ENCODE results near the gene PPM1L.
A peak's percentile ranks its signal among the peaks of the same experiment; 100 is the strongest.
"Not testable (repeated sequence)": the region's sequence is repeated elsewhere in the genome, so short reads cannot be mapped to it uniquely, and the experiment has no call there.

PPM1L gene

GRCh38 chr3:160992712-160993111 is 236.7 kb downstream of the PPM1L start:
- no peak for DNase-seq

GRCh38 chr3:160996811-160997210 is 240.8 kb downstream of the PPM1L start:
- no peak for DNase-seq

GRCh38 chr3:160998581-160998980 is 242.6 kb downstream of the PPM1L start:
- DNase-seq, result no peak

GRCh38 chr3:160999274-160999673 is 243.2 kb downstream of the PPM1L start:
- no peak for DNase-seq

- DNase-seq, result no peak
Observed at GRCh38 chr3:161008086-161008485, 252.1 kb downstream of the PPM1L start.

- DNase-seq, result not testable (repeated sequence)
Observed at GRCh38 chr3:161010151-161010550, 254.1 kb downstream of the PPM1L start.

- DNase-seq, result no peak
Observed at GRCh38 chr3:161014843-161015749, 259.1 kb downstream of the PPM1L start.

GRCh38 chr3:161016417-161017313 is 260.6 kb downstream of the PPM1L start:
- DNase-seq, result no peak

GRCh38 chr3:161017971-161018370 is 261.9 kb downstream of the PPM1L start:
- no peak for DNase-seq

- no peak for DNase-seq
Observed at GRCh38 chr3:161020256-161020655, 264.2 kb downstream of the PPM1L start.

- no peak for DNase-seq
Observed at GRCh38 chr3:161025911-161026310, 269.9 kb downstream of the PPM1L start.

- no peak for DNase-seq
Observed at GRCh38 chr3:161026612-161027510, 270.8 kb downstream of the PPM1L start.

- DNase-seq, result no peak
Observed at GRCh38 chr3:161028555-161029153, 272.6 kb downstream of the PPM1L start.

GRCh38 chr3:161031134-161031533 is 275.1 kb downstream of the PPM1L start:
- DNase-seq, result no peak

- DNase-seq, result peak; percentile 46
Observed at GRCh38 chr3:161034913-161035550, 279.0 kb downstream of the PPM1L start.

GRCh38 chr3:161035711-161036110 is 279.7 kb downstream of the PPM1L start:
- peak; percentile 88 for DNase-seq

- no peak for DNase-seq
Observed at GRCh38 chr3:161038725-161039124, 282.7 kb downstream of the PPM1L start.

- DNase-seq, result no peak
Observed at GRCh38 chr3:161042023-161042501, 286.0 kb downstream of the PPM1L start.

GRCh38 chr3:161043336-161044035 is 287.5 kb downstream of the PPM1L start:
- no peak for DNase-seq

GRCh38 chr3:161049683-161050248 is 293.7 kb downstream of the PPM1L start:
- no peak for DNase-seq
